Vagina (tissue), 2 donors: ENCODE data around the gene DGKG.

Source experiments
- POLR2A ChIP-seq, 2 donors: fragments of 450-650 bp; IDR thresholded peaks; one replicate each; pipeline ENCODE4 v1.6.1; 2017; ENCODE audit warnings: antibody characterized with exemption in 2 of 2, mild to moderate bottlenecking in 2 of 2, moderate library complexity in 2 of 2
- POLR2AphosphoS5 ChIP-seq, 2 donors: sonication (generic); formaldehyde crosslinking; IDR thresholded peaks; one replicate each; pipeline ENCODE4 v1.9.0; 2017; ENCODE audit warnings: antibody characterized with exemption in 2 of 2, mild to moderate bottlenecking in 2 of 2, low read depth in 1 of 2; ENCODE audit not compliant: insufficient read depth in 1 of 2
- TF ChIP-seq, protein P1 (sequence below), 3 experiments: fragments of 450-650 bp in 2 of 3; fragments of 200-600 bp in 1 of 3; sonication (generic) in 1 of 3; IDR thresholded peaks; one replicate each; pipeline ENCODE4 v1.5.1; 2017 to 2019; ENCODE audit warnings: antibody characterized with exemption in 3 of 3, mild to moderate bottlenecking in 2 of 3, moderate library complexity in 2 of 3

DNA sequence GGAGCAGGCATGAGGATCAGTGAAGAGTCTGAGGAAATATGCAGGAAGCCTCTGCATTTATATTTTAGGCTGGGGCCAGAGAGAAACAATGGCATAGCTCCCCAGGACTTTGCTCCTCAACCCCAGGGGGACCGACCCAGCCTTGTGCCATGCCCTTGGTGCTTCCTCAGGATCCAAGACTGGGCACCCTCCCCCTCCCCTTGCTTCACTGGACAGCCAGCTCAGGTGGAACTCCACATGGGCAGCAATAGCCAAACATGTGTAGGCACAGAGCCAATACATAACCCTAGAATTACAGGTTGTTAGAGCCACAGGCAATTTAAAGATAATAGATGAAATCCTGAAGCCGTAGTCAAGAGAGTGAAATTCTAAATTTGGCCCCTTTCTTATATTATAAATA is 180.1 kb downstream of the DGKG start:
- TF ChIP-seq, protein P1, sequence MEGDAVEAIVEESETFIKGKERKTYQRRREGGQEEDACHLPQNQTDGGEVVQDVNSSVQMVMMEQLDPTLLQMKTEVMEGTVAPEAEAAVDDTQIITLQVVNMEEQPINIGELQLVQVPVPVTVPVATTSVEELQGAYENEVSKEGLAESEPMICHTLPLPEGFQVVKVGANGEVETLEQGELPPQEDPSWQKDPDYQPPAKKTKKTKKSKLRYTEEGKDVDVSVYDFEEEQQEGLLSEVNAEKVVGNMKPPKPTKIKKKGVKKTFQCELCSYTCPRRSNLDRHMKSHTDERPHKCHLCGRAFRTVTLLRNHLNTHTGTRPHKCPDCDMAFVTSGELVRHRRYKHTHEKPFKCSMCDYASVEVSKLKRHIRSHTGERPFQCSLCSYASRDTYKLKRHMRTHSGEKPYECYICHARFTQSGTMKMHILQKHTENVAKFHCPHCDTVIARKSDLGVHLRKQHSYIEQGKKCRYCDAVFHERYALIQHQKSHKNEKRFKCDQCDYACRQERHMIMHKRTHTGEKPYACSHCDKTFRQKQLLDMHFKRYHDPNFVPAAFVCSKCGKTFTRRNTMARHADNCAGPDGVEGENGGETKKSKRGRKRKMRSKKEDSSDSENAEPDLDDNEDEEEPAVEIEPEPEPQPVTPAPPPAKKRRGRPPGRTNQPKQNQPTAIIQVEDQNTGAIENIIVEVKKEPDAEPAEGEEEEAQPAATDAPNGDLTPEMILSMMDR (IDR thresholded peaks at IDR 0.05), result no peak
- TF ChIP-seq POLR2A (IDR thresholded peaks at IDR 0.05) (no peak), POLR2AphosphoS5 (IDR thresholded peaks at IDR 0.05; ENCODE audit: insufficient read depth in 1 of 2, low read depth in 1 of 2) (no peak)
